ENCODE measurements around the gene RTTN. TPM values are rescaled to one million over a fixed set of nuclear protein-coding genes. Genes with fewer than 3 reads are reported as not detected.
"Not testable (repeated sequence)": the region's sequence is repeated elsewhere in the genome, so short reads cannot be mapped to it uniquely, and the experiment has no call there.

Gene RTTN
- total RNA-seq, 1 experiment from 2014 or later: 22.8 TPM

DNA sequence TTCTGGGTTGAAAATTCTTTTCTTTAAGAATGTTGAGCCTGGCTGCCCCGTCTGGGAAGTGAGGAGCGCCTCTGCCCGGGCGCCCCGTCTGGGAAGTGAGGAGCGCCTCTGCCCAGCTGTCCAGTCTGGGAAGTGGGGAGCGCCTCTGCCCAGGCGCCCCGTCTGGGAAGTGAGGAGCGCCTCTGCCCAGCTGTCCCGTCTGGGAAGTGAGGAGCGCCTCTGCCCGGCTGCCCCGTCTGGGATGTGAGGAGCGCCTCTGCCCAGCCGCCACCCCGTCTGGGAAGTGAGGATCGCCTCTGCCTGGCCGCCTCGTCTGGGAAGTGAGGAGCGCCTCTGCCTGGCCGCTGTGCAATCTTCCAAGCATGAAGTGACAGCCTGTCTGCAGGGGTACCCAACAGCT, 102.6 kb downstream of the RTTN start:
- not testable (repeated sequence) for DNase-seq; H3K36me3 ChIP-seq; H3K9me3 ChIP-seq (replicated peaks); H3K4me3 ChIP-seq; H3K4me1 ChIP-seq; H3K27me3 ChIP-seq; H3K27ac ChIP-seq

GRCh38 chr18:70089858-70090257, 115.6 kb downstream of the RTTN start:
- Histone ChIP-seq H3K27ac (no peak overlapping the region), H3K4me3 (no peak overlapping the region), H3K36me3 (0 out of 2 replicates have a peak, but pooled peaks cover 3% of the 10 kb centered on the region), H3K9me3 (replicated peaks) (no peaks in the 10 kb centered on the region), H3K27me3 (no peaks in the 10 kb centered on the region), H3K4me1 (no peaks in the 10 kb centered on the region)
- DNase-seq: no peak

GRCh38 chr18:70086085-70086484, 119.4 kb downstream of the RTTN start:
- Histone ChIP-seq H3K27ac (no peak overlapping the region), H3K9me3 (replicated peaks) (no peaks in the 10 kb centered on the region), H3K27me3 (no peaks in the 10 kb centered on the region), H3K36me3 (0 out of 2 replicates have a peak, but pooled peaks cover 3% of the 10 kb centered on the region), H3K4me1 (no peaks in the 10 kb centered on the region), H3K4me3 (no peak overlapping the region)
- no peak for DNase-seq

GRCh38 chr18:70085641-70086040, 119.8 kb downstream of the RTTN start:
- Histone ChIP-seq H3K4me3 (no peak overlapping the region), H3K27me3 (no peaks in the 10 kb centered on the region), H3K27ac (no peak overlapping the region), H3K4me1 (no peaks in the 10 kb centered on the region), H3K36me3 (0 out of 2 replicates have a peak, but pooled peaks cover 3% of the 10 kb centered on the region), H3K9me3 (replicated peaks) (no peaks in the 10 kb centered on the region)
- no peak for DNase-seq

- no peak overlapping the region for H3K27ac ChIP-seq
- H3K36me3 ChIP-seq: 0 out of 2 replicates have a peak, but pooled peaks cover 3% of the 10 kb centered on the region
- H3K27me3 ChIP-seq: no peaks in the 10 kb centered on the region
- no peaks in the 10 kb centered on the region for H3K9me3 ChIP-seq (replicated peaks)
- no peak overlapping the region for H3K4me3 ChIP-seq
- DNase-seq: no peak
- H3K4me1 ChIP-seq: no peaks in the 10 kb centered on the region
Measured at GRCh38 chr18:70082430-70082829, 123.1 kb downstream of the RTTN start.

DNA sequence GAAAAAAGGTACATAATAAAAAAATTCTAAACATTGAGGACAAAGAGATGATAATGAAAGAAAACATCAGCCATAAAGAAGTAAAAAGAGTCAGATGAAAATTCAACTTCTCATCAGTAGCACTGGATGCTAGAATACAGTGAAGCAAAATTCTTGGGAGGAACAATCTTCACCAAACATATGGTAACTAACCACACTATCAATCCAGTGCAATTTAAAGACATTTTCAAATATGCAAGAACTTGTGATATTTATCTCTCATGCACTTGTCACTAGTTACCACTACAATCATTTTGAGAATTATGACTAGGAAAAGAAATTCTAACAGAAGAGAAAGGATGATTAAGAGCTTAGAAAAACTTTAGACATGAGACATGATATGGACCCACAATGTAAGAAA, 127.4 kb downstream of the RTTN start:
- Histone ChIP-seq H3K27me3 (no peaks in the 10 kb centered on the region), H3K36me3 (no peaks in the 10 kb centered on the region), H3K4me3 (no peak overlapping the region), H3K4me1 (no peaks in the 10 kb centered on the region), H3K27ac (no peak overlapping the region), H3K9me3 (replicated peaks) (no peaks in the 10 kb centered on the region)
- no peak for DNase-seq

GRCh38 chr18:70075906-70076305, 129.6 kb downstream of the RTTN start:
- no peak for DNase-seq
- H3K27me3 ChIP-seq: no peaks in the 10 kb centered on the region
- no peaks in the 10 kb centered on the region for H3K36me3 ChIP-seq
- no peak overlapping the region for H3K4me3 ChIP-seq
- H3K27ac ChIP-seq: no peak overlapping the region
- no peaks in the 10 kb centered on the region for H3K4me1 ChIP-seq
- H3K9me3 ChIP-seq (replicated peaks): no peaks in the 10 kb centered on the region

- no peaks in the 10 kb centered on the region for H3K4me1 ChIP-seq
- no peak for DNase-seq
- no peaks in the 10 kb centered on the region for H3K27me3 ChIP-seq
- H3K27ac ChIP-seq: no peak overlapping the region
- H3K9me3 ChIP-seq (replicated peaks): no peaks in the 10 kb centered on the region
- no peaks in the 10 kb centered on the region for H3K36me3 ChIP-seq
- no peak overlapping the region for H3K4me3 ChIP-seq
Measured at GRCh38 chr18:70074116-70074515, 131.4 kb downstream of the RTTN start.

DNA sequence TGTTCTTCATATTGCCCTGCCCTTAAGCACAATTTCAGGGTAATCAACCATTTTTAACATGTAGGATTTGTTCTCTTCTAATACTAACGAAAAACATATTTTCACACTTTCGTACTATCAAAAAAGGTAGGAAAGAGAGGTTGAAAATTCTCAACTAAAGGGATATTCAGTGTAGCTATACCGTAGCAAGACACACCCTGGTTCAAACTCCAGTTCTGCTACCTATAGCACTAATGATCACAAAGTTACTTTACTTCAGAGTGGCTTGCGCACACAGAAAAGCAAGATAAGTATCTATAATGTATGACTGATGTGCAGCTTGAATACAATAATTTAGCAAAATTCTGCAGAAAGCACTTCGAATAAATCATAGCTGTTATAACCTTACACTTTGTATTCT, 132.1 kb downstream of the RTTN start:
- H3K27me3 ChIP-seq: no peaks in the 10 kb centered on the region
- no peaks in the 10 kb centered on the region for H3K4me1 ChIP-seq
- no peak overlapping the region for H3K4me3 ChIP-seq
- no peak for DNase-seq
- H3K27ac ChIP-seq: no peak overlapping the region
- H3K36me3 ChIP-seq: no peaks in the 10 kb centered on the region
- H3K9me3 ChIP-seq (replicated peaks): no peaks in the 10 kb centered on the region

- no peak overlapping the region for H3K4me3 ChIP-seq
- no peaks in the 10 kb centered on the region for H3K9me3 ChIP-seq (replicated peaks)
- no peaks in the 10 kb centered on the region for H3K27me3 ChIP-seq
- no peaks in the 10 kb centered on the region for H3K36me3 ChIP-seq
- H3K27ac ChIP-seq: no peak overlapping the region
- H3K4me1 ChIP-seq: no peaks in the 10 kb centered on the region
- DNase-seq: peak in 1 of 2 experiments; percentile 0
Measured at GRCh38 chr18:70072678-70073077, 132.8 kb downstream of the RTTN start.

- Histone ChIP-seq H3K4me1 (no peaks in the 10 kb centered on the region), H3K27ac (no peak overlapping the region), H3K36me3 (no peaks in the 10 kb centered on the region), H3K4me3 (no peak overlapping the region), H3K27me3 (no peaks in the 10 kb centered on the region), H3K9me3 (replicated peaks) (no peaks in the 10 kb centered on the region)
- DNase-seq: no peak
Measured at GRCh38 chr18:70069965-70070364, 135.5 kb downstream of the RTTN start.

- no peak for DNase-seq
- Histone ChIP-seq H3K4me1 (no peaks in the 10 kb centered on the region), H3K27me3 (no peaks in the 10 kb centered on the region), H3K9me3 (replicated peaks) (no peaks in the 10 kb centered on the region), H3K4me3 (no peak overlapping the region), H3K36me3 (no peaks in the 10 kb centered on the region), H3K27ac (no peak overlapping the region)
Measured at GRCh38 chr18:70069382-70069781, 136.1 kb downstream of the RTTN start.

GRCh38 chr18:70068981-70069380, 136.5 kb downstream of the RTTN start:
- no peak for DNase-seq
- no peaks in the 10 kb centered on the region for H3K9me3 ChIP-seq (replicated peaks)

DNA sequence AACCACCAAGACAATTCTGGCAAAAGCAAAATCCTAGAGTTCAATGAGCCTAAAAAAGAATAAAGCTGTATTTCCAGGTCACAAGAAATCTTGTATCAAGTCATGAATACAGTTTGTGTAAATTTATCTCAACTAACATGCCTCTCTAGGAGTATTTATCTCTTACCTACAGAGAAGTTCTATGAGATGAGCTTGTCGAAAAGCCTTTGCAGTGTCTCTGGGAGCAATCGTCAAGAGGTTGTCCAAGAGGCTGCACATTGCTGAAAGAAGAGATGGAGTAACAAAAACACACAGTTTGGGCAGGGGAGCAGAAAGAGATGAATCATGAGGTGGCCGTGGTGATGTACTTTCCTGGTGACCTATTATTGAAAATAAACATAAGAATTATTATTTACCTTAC, 145.8 kb downstream of the RTTN start:
- no peak for DNase-seq
- Histone ChIP-seq H3K27me3 (no peaks in the 10 kb centered on the region), H3K36me3 (no peaks in the 10 kb centered on the region), H3K4me1 (no peaks in the 10 kb centered on the region), H3K9me3 (replicated peaks) (no peaks in the 10 kb centered on the region), H3K4me3 (no peak overlapping the region), H3K27ac (no peak overlapping the region)

More at GRCh38 chr18:70068981-70069380, 136.5 kb downstream of the RTTN start:
- H3K36me3 ChIP-seq: no peaks in the 10 kb centered on the region
- H3K27me3 ChIP-seq: no peaks in the 10 kb centered on the region
- no peaks in the 10 kb centered on the region for H3K4me1 ChIP-seq
- H3K27ac ChIP-seq: no peak overlapping the region
- H3K4me3 ChIP-seq: no peak overlapping the region

GRCh38 chr18:70058916-70059315, 146.6 kb downstream of the RTTN start:
- Histone ChIP-seq H3K36me3 (no peaks in the 10 kb centered on the region), H3K4me3 (no peak overlapping the region), H3K9me3 (replicated peaks) (no peaks in the 10 kb centered on the region), H3K4me1 (no peaks in the 10 kb centered on the region), H3K27me3 (no peaks in the 10 kb centered on the region), H3K27ac (no peak overlapping the region)
- no peak for DNase-seq

- Histone ChIP-seq H3K4me1 (no peaks in the 10 kb centered on the region), H3K27ac (no peak overlapping the region), H3K27me3 (no peaks in the 10 kb centered on the region), H3K36me3 (no peaks in the 10 kb centered on the region), H3K9me3 (replicated peaks) (no peaks in the 10 kb centered on the region), H3K4me3 (no peak overlapping the region)
- no peak for DNase-seq
Measured at GRCh38 chr18:70047931-70048603, 157.4 kb downstream of the RTTN start.
